A549 (cell line): ENCODE results near the gene DNAI4. TPM values are rescaled to one million over a fixed set of nuclear protein-coding genes. Genes with fewer than 3 reads are reported as not detected.

ENCODE experiments used
- ATAC-seq, 2 experiments: fragments of 200-7000 bp in 1 of 2; fragments of >200 bp in 1 of 2; cut with Nextera tagmentation in 1 of 2; cut with Tn5 transposase in 1 of 2; 3 replicates each; pipeline versions ENCODE4 v1.8.0 to v1.9.1; 2018 to 2020; ENCODE audit warnings: mild to moderate bottlenecking in 1 of 2, moderate library complexity in 1 of 2
- CTCF ChIA-PET: fragments of 300-600 bp; sonication (Branson Sonifier 250); formaldehyde crosslinking; extraction: SDS; loops from one replicate; lab custom pipeline; 2021; ENCODE audit warnings: antibody characterized with exemption, inconsistent platforms; lab: Yijun Ruan, JAX
- POLR2A ChIA-PET: fragments of 350-600 bp; formaldehyde crosslinking; extraction: SDS; loops from one replicate; lab custom pipeline; 2021; ENCODE audit warnings: antibody characterized with exemption, inconsistent platforms; lab: Yijun Ruan, JAX
- DNase-seq, 2 experiments: peaks; one replicate each; pipeline versions ENCODE4 v3.0.0 to v3.0.0-alpha.2; 2011 to 2016; ENCODE audit warnings: low read depth in 1 of 2, low spot score in 1 of 2
- FAIRE-seq: peaks from 2 replicates; lab custom pipeline; 2011; peaks lifted over from hg19 to GRCh38; lab: Jason Lieb, UNC
- H3K27ac ChIP-seq, 2 experiments: fragments of >200 bp; sonication (Bioruptor Twin); formaldehyde crosslinking; 3 replicates each; pipeline ENCODE4 v1.5.1; 2016 to 2017
- H3K4me1 ChIP-seq: fragments of >200 bp; sonication (Bioruptor Twin); formaldehyde crosslinking; 3 replicates; pipeline ENCODE4 v1.6.1; 2016
- H3K4me2 ChIP-seq: fragments of >200 bp; sonication (Bioruptor Twin); formaldehyde crosslinking; 3 replicates; pipeline ENCODE4 v1.6.1; 2016
- H3K4me3 ChIP-seq: fragments of >200 bp; sonication (Bioruptor Twin); formaldehyde crosslinking; 3 replicates; pipeline ENCODE4 v1.5.1; 2016
- H3K9me3 ChIP-seq: fragments of >200 bp; sonication (Bioruptor Twin); formaldehyde crosslinking; 3 replicates; pipeline ENCODE4 v1.6.1; 2016
- BCL3 ChIP-seq: fragments of >200 bp; sonication (Bioruptor Twin); formaldehyde crosslinking; IDR thresholded peaks from 3 replicates; pipeline ENCODE4 v1.6.1; 2016
- CHD4 ChIP-seq: fragments of 200-600 bp; sonication (generic); IDR thresholded peaks from 2 replicates; pipeline ENCODE4 v1.6.1; 2016; ENCODE audit warnings: antibody characterized with exemption, mild to moderate bottlenecking, borderline replicate concordance
- CTCF ChIP-seq: fragments of >200 bp; sonication (Bioruptor Twin); formaldehyde crosslinking; IDR thresholded peaks from 3 replicates; pipeline ENCODE4 v1.5.1; 2016
- EHF ChIP-seq: fragments of 250-450 bp; sonication (Bioruptor Pico); IDR thresholded peaks from 2 replicates; pipeline ENCODE4 v1.5.0; 2020; ENCODE audit warnings: mild to moderate bottlenecking
- ELK1 ChIP-seq: fragments of 150-350 bp; IDR thresholded peaks from 2 replicates; pipeline ENCODE4 v1.6.1; 2014; ENCODE audit warnings: low read depth, mild to moderate bottlenecking, low read length
- ESRRA ChIP-seq: fragments of 150-350 bp; IDR thresholded peaks from 2 replicates; pipeline ENCODE4 v1.6.1; 2014; ENCODE audit warnings: mild to moderate bottlenecking, low read length, borderline replicate concordance
- FOSB ChIP-seq: fragments of 250-450 bp; sonication (Bioruptor Pico); IDR thresholded peaks from 2 replicates; pipeline ENCODE4 v1.5.0; 2020; ENCODE audit warnings: mild to moderate bottlenecking, moderate library complexity
- FOSL2 ChIP-seq, 2 experiments: fragments of 450-650 bp in 1 of 2; fragments of >200 bp in 1 of 2; sonication (Bioruptor Twin) in 1 of 2; formaldehyde crosslinking; IDR thresholded peaks; 2 replicates each; pipeline versions ENCODE4 v1.5.0 to v1.6.1; 2016 to 2020; ENCODE audit warnings: mild to moderate bottlenecking in 1 of 2, moderate library complexity in 1 of 2
- FOXS1 ChIP-seq: fragments of 250-450 bp; sonication (Bioruptor Pico); IDR thresholded peaks from 2 replicates; pipeline ENCODE4 v1.5.0; 2020; ENCODE audit warnings: mild to moderate bottlenecking, moderate library complexity
- HEYL ChIP-seq: fragments of 250-450 bp; sonication (Bioruptor Pico); IDR thresholded peaks from 2 replicates; pipeline ENCODE4 v1.8.0; 2021; ENCODE audit warnings: mild to moderate bottlenecking, moderate library complexity
- HOXA7 ChIP-seq: fragments of 250-450 bp; sonication (Bioruptor Pico); IDR thresholded peaks from 2 replicates; pipeline ENCODE4 v1.5.0; 2020; ENCODE audit warnings: mild to moderate bottlenecking, moderate library complexity
- HOXB13 ChIP-seq: fragments of 250-450 bp; sonication (Bioruptor Pico); IDR thresholded peaks from 2 replicates; pipeline ENCODE4 v1.5.0; 2020; ENCODE audit warnings: low read depth, mild to moderate bottlenecking, moderate library complexity
- JUNB ChIP-seq: fragments of >200 bp; sonication (Bioruptor Twin); formaldehyde crosslinking; IDR thresholded peaks from 2 replicates; pipeline ENCODE4 v1.6.1; 2016
- KDM1A ChIP-seq: fragments of 200-600 bp; sonication (generic); IDR thresholded peaks from 2 replicates; pipeline ENCODE4 v1.6.1; 2016; ENCODE audit warnings: low read depth, mild to moderate bottlenecking
- MYC ChIP-seq: IDR thresholded peaks from 2 replicates; pipeline ENCODE4 v1.6.1; 2012; ENCODE audit warnings: mild to moderate bottlenecking, inconsistent platforms, low read length, improper control_type of control experiment, borderline replicate concordance
- NFE2L2 ChIP-seq: fragments of 150-350 bp; conservative IDR thresholded peaks from 2 replicates; pipeline ENCODE4 v1.6.1; 2014; ENCODE audit warnings: low read length
- NR3C1 ChIP-seq: fragments of >200 bp; sonication (Bioruptor Twin); formaldehyde crosslinking; IDR thresholded peaks from 3 replicates; pipeline ENCODE4 v1.6.1; 2017
- PHF8 ChIP-seq: fragments of 200-600 bp; sonication (generic); IDR thresholded peaks from 2 replicates; pipeline ENCODE4 v1.6.1; 2016; ENCODE audit warnings: low read depth, mild to moderate bottlenecking, antibody characterized with exemption, moderate library complexity, borderline replicate concordance
- POLR2A ChIP-seq: IDR thresholded peaks from 2 replicates; pipeline ENCODE4 v1.6.1; 2012; ENCODE audit warnings: mild to moderate bottlenecking, low read length
- POLR2AphosphoS2 ChIP-seq: conservative IDR thresholded peaks from 2 replicates; pipeline ENCODE4 v1.6.1; 2012; ENCODE audit warnings: low read length, improper control_type of control experiment, inconsistent platforms
- RARB ChIP-seq: fragments of 250-450 bp; sonication (Bioruptor Pico); IDR thresholded peaks from 2 replicates; pipeline ENCODE4 v1.8.0; 2021; ENCODE audit warnings: mild to moderate bottlenecking, moderate library complexity
- RCOR1 ChIP-seq: fragments of 150-350 bp; IDR thresholded peaks from 2 replicates; pipeline ENCODE4 v1.6.1; 2014; ENCODE audit warnings: antibody characterized with exemption, low read length, low read depth
- RFX5 ChIP-seq: fragments of 450-650 bp; IDR thresholded peaks from 2 replicates; pipeline ENCODE4 v1.7.1; 2014; ENCODE audit warnings: antibody characterized with exemption, mild to moderate bottlenecking, moderate library complexity
- RNF2 ChIP-seq: fragments of 200-600 bp; sonication (generic); IDR thresholded peaks from 2 replicates; pipeline ENCODE4 v1.6.1; 2016; ENCODE audit warnings: low read depth, mild to moderate bottlenecking, antibody characterized with exemption, moderate library complexity, borderline replicate concordance
- SMC3 ChIP-seq: fragments of >200 bp; sonication (Bioruptor Twin); formaldehyde crosslinking; IDR thresholded peaks from 3 replicates; pipeline ENCODE4 v1.6.1; 2018; ENCODE audit warnings: inconsistent platforms
- SREBF2 ChIP-seq: fragments of 450-650 bp; IDR thresholded peaks from 2 replicates; pipeline ENCODE4 v1.6.1; 2014; ENCODE audit warnings: mild to moderate bottlenecking, moderate library complexity
- TP53 ChIP-seq: fragments of 250-450 bp; sonication (Bioruptor Pico); IDR thresholded peaks from 2 replicates; pipeline ENCODE4 v1.5.0; 2021; ENCODE audit warnings: mild to moderate bottlenecking, moderate library complexity
- ZFP36 ChIP-seq: fragments of 450-650 bp; IDR thresholded peaks from 2 replicates; pipeline ENCODE4 v1.6.1; 2014; ENCODE audit warnings: borderline replicate concordance; ENCODE audit not compliant: partially characterized antibody
- WGBS: methylation state at CpG from one replicate; pipeline ENCODE4 v1.1.6; 2017; ENCODE audit errors: missing lambda C conversion rate; 5-methylcytosine and 5-hydroxymethylcytosine counted together
- polyA plus RNA-seq, 4 experiments: library from polyadenylated mRNA; depleted of rRNA in 3 of 4; stranded (reverse); fragments of >200 nt; fragmentation: RNase III in 1 of 4; extraction: RNeasy Plus Mini Kit Qiagen cat#74134 plus additional on column Dnase treatment in 1 of 4; gene quantifications; 2 replicates in 3 of 4; 3 replicates in 1 of 4; pipeline ENCODE4 v1.2.3, GENCODE V29; 2011 to 2017

The DNAI4 gene
- polyA plus RNA-seq, 2 of the 4 experiments (the other 2 are of a cell fraction) = 1.3 to 4.7 TPM

GRCh38 chr1:66957938-66958337, 33.3 kb upstream of the DNAI4 start:
- TF ChIP-seq POLR2A (no peak), RFX5 (no peak), HEYL (CRISPR knock-in tag) (no peak), ZFP36 (no peak), SREBF2 (no peak), PHF8 (no peak), RARB (CRISPR knock-in tag) (no peak), BCL3 (no peak), KDM1A (no peak), POLR2AphosphoS2 (no peak)
- TF ChIP-seq, all 56 proteins: peak for 0
- ChIA-PET CTCF (no interaction called here), POLR2A (no interaction called here)
- H3K4me3 ChIP-seq = no peak overlapping the region
- H3K9me3 ChIP-seq = no peaks in the 10 kb centered on the region
- H3K27ac ChIP-seq = no peak overlapping the region
- DNase-seq (no peak), ATAC-seq (no peak), FAIRE-seq (no peak)
- H3K4me2 ChIP-seq = no peak overlapping the region
- WGBS = 95% methylated on average over 3 of the region's 3 CpGs
- H3K4me1 ChIP-seq = peaks cover 14% of the 10 kb centered on the region; the same call in 2 of the 3 replicates

- TF ChIP-seq MYC (no peak), SMC3 (no peak), HOXB13 (no peak), NFE2L2 (no peak), EHF (no peak), RCOR1 (no peak), FOXS1 (CRISPR knock-in tag) (no peak), BCL3 (no peak), POLR2A (no peak), JUNB (no peak), FOSL2 (IDR thresholded peaks at IDR 0.05) (no peak), FOSL2 (CRISPR knock-in tag; IDR thresholded peaks at IDR 0.05) (no peak)
- TF ChIP-seq, all 56 proteins: peak for 0
- Histone ChIP-seq H3K4me3 (no peak overlapping the region), H3K4me2 (0 out of 3 replicates have a peak overlapping the region, but pooled peaks have one; percentile 11), H3K4me1 (peaks cover 23% of the 10 kb centered on the region; the same call in 2 of the 3 replicates), H3K27ac (0 out of 6 replicates have a peak overlapping the region, but pooled peaks of 1 of the 2 experiments have one; percentile 28), H3K9me3 (no peaks in the 10 kb centered on the region)
- ChIA-PET CTCF (no interaction called here), POLR2A (no interaction called here)
- 84% methylated on average over 4 of the region's 4 CpGs for WGBS
- DNase-seq = no peak
- ATAC-seq = no peak
- no peak for FAIRE-seq
These were observed 29.6 kb upstream of the DNAI4 start for GRCh38 chr1:66954208-66954607.

GRCh38 chr1:66951513-66951912, 26.9 kb upstream of the DNAI4 start:
- DNase-seq (no peak), ATAC-seq (peak in 1 of 2 experiments; percentile 73; a peak in 3 of 6 replicates), FAIRE-seq (no peak)
- peaks cover 33% of the 10 kb centered on the region for H3K4me1 ChIP-seq
- CTCF ChIA-PET = no interaction called here
- no peaks in the 10 kb centered on the region for H3K9me3 ChIP-seq
- H3K4me2 ChIP-seq = peak overlapping the region; percentile 12; the same call in 1 of the 3 replicates
- H3K4me3 ChIP-seq = no peak overlapping the region
- TF ChIP-seq HOXA7 (CRISPR knock-in tag) = no peak
- TF ChIP-seq HOXB13 = no peak
- TF ChIP-seq RNF2 = no peak
- no peak for TF ChIP-seq ELK1
- no peak for TF ChIP-seq CTCF
- no peak for TF ChIP-seq ESRRA
- TF ChIP-seq FOSB (CRISPR knock-in tag) = no peak
- no peak for TF ChIP-seq TP53 (CRISPR knock-in tag)
- TF ChIP-seq PHF8 = no peak
- no peak for TF ChIP-seq NR3C1
- TF ChIP-seq FOSL2 (IDR thresholded peaks at IDR 0.05) = no peak
- TF ChIP-seq FOSL2 (CRISPR knock-in tag; IDR thresholded peaks at IDR 0.05) = no peak
- no peak for TF ChIP-seq FOXS1 (CRISPR knock-in tag)
- TF ChIP-seq CHD4 = no peak
- TF ChIP-seq RCOR1 = no peak
- no peak for TF ChIP-seq RFX5
- 54% methylated on average over 6 of the region's 6 CpGs for WGBS
- H3K27ac ChIP-seq = 0 out of 6 replicates have a peak overlapping the region, but pooled peaks of 1 of the 2 experiments have one; percentile 37
- POLR2A ChIA-PET = no interaction called here
